HuH-7 (cell line): ENCODE data around the gene FCHO1.

Experiments
- DNase-seq: peaks from one replicate; pipeline ENCODE4 v3.0.0; 2011; ENCODE audit warnings: low spot score

Gene FCHO1

DNA sequence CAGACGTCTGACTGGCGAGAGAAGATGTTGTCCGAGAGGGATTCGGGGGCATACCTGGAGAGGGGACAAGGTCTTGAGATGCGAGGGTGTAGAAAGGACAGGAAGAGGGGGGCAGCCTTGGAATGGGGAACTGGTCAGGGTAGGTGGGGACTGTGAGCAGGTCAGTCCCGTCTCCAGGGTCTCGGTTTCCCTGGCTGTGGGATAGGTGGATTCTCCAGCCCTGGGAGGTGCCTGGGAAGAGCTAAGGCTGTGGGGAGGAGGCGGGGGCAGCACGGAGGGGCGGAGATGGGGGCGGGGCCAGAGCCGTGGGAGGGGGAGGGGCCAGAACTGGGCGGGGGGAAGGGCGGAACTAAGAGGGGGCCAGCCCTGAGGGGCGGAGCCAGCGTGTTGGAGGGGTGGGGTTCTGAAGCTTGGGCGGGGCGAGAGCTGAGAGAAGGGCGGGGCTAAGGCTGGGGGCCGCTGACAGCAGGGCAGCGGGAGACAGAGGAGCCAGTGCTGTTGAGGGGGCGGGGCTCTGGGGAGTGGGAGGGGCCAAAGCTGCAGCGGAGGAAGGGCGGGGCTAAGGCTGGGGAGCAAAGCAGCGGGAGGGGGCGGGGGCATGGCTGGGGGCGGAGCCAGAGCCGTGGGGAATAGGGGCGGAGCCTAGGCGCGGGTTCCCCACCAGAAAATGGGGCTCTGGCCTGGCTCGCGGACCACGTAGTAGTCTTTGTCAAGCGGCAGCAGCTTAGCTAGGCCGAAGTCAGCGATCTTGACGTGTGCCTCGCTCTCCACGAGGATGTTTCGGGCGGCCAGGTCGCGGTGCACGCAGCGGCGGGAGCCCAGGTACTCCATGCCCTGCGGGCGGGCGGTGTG is 79.5 kb downstream of the FCHO1 start:
- peak; percentile 66 for DNase-seq

DNA sequence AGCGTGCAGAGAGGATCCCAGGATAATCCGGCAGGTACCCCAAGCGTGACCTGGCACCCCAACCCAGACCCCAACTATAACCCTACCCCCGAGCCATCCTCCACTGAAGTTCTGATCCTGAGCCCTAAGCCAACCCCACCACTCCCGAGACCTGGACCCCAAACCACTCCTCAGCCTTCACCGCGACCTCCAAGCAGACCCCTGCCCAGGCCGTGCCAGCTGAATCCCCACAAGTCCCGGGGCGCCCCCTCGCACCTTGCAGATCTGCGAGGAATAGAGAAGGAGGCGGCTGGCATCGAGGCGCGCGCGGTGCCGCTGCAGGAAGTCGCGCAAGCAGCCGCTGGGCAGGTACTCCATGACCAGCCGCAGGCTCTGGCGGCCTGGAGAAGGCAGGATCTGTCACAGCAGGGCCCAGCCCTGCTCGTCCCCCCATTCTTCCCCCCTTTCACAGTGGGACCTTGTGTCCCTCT is 80.2 kb downstream of the FCHO1 start:
- DNase-seq = no peak

DNA sequence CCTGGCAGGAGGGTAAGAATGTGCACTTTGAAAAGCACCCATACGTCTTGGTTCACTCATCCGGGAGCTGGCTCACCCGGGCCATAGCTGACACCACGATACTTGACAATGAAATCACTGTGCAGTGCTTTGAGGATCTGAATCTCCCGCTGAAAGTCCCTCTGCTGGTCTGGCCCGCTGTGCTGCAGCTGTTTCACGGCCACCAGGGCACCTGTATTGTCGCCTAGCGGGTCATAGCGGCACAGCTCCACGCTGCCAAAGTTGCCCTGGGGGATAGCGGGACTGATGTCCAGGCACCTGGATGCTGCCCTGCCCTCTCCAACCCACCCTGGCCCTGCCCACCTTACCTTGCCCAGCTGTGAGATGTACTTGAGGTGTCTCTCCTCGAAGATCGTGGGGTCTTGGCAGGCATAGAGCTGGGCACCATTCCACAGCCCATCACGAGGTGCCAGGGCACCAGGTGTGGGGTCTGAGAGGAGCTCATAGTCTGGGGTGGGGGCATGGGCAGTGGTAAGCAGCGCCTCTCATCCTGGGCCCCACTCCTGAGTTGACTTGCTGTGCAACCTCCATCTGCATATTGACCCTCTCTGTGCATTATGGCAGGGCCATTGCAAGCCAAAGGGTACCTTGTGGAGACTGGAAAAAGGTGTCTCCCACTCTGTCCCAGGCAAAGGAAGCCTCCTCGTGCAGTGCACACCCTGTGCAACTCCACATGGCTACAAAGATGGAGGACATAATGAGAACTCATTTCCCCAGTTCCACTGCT is 81.3 kb downstream of the FCHO1 start:
- no peak for DNase-seq

DNA sequence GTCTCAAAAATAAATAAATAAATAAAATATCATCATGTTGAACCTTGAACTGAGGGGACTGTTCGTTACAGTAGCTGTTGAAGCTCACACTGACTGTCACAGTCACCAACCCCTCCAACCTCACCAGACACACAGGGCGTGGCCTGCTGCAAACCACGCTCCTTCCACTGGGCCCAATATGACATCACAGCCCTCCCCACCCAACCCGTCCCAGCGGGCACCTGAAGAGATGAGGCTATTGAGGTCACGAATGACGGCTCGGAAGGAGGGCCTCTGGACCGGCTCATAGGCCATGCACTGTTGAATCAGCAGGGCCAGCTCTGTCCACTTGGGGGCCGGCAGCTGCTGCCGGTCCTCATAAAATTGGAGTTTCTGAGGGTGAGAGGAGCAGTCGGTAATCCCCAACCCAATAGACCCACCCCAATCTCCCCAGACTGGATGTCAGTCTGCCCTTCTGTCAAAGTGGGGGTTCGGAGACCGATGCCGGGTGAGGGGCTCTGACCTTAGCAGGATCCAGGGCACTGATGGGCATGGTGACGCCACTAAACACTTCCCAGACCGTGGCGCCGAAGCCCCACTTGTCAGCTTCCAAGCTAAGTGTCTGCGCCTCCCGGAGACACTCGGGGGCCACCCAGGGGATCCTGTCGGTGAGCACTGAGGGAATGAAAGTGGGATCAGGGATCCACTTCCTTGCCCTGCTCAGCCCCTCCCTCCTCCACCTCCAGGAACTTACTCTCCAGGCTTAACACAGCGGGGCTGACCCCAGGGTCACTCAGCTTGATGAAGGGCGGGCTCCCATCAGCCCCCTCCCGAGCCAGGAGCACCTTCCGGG is 83.3 kb downstream of the FCHO1 start:
- DNase-seq = no peak

DNA sequence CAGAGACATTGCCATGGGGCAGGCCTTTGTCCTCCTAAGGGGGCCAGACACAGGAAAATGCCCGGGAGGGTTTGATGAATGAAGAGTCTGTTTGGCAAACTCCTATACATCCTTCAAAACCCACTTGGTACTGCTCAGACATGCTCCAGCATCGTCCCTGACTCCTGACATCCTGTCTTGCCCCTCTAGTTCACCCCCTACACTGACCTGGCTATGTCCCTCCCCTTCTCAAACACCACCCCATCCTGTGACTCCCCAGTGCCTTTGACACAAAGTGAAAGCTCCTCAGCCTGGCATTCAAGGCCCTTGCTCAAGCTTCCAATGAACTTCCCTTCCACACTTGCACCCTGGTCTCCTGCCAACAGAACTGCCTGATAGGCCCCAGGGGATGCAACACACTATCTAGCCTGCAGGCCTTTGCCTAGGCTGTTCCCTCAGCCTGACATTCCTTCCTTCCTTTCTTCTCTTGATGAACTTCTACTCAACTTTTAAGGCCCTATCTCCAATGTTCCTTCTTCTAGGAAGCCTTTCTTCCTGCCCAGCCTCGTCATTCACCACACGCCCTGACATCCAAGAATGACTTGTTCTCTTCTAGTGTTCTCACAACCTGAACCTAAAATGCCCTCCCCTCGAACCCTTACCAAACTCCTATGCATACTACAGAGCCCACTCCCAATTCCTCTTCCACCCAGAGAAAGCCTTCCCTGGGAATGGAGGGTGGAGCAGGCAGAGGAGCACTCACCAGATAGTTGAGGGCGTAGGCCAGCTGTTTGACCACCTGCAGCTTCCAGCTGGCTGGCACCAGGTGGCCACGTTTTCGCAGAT is 84.1 kb downstream of the FCHO1 start:
- no peak for DNase-seq

DNA sequence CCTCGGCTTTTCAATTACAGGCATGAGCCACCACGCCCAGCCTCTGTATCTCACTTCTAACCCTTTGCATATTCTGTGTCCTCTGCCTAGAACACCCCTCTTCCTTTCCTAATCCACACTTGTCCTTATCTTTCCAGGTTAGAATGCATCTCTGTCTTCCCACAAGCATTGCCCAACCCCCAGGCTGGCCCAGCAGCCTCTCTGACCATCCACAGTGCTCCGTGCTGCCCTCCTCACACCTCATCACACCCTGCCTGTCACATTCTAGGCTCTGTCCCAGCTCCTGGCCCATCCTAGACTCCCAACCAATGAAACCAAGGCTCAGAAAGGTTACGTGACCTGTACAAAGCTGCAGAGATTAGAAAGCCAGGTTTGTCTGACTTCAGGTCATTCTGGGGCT is 85.3 kb downstream of the FCHO1 start:
- no peak for DNase-seq

DNA sequence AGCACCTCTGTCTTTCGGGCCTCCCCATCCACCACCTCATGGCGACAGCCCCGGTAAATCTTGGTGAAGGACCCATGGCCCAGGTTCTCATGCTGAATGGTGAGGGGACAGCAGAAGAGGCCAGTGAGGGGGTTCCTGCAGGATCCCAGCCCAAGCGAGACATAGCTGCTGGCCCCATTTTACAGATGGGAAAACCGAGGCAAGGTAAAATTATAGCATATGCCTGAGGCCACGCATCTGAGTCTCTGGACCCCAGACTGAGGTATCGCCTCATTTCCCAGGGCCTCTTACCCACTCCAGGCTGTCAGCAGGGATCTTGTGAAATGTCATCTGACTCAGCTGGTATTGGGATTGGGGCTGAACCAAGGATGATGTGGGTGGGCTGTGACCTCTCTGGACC is 86.7 kb downstream of the FCHO1 start:
- no peak for DNase-seq
